ENCODE measurements around the gene BRSK1. TPM values are rescaled to one million over a fixed set of nuclear protein-coding genes. Genes with fewer than 3 reads are reported as not detected.

The BRSK1 gene
- total RNA-seq, 1 donor from 2014 or later = 10.1 TPM

DNA sequence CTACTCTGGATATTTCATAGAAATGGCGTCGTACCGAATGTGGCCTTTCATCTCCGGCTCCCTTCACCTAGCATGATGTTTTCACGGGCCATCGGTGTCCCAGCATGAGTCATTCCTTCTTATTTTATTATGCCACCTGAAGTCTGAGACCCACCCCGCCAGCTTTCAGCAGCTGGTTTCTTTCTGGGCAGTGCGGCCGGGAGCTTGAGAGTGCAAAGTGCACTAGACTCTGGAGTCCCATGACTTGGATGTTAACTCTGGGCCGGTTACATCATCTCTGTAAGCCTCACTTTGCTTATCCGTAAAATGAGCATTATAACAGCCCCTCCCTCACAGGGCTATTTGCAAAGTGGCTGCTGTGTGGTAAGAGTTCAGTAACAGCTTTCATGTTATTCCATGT lies 50.1 kb downstream of the BRSK1 start:
- TF ChIP-seq POLR2AphosphoS5 (IDR thresholded peaks at IDR 0.05; ENCODE audit: insufficient read depth in 1 of 2, low read depth in 1 of 2) = no peak
- no peak for TF ChIP-seq POLR2A (IDR thresholded peaks at IDR 0.05)
- TF ChIP-seq, protein P1, sequence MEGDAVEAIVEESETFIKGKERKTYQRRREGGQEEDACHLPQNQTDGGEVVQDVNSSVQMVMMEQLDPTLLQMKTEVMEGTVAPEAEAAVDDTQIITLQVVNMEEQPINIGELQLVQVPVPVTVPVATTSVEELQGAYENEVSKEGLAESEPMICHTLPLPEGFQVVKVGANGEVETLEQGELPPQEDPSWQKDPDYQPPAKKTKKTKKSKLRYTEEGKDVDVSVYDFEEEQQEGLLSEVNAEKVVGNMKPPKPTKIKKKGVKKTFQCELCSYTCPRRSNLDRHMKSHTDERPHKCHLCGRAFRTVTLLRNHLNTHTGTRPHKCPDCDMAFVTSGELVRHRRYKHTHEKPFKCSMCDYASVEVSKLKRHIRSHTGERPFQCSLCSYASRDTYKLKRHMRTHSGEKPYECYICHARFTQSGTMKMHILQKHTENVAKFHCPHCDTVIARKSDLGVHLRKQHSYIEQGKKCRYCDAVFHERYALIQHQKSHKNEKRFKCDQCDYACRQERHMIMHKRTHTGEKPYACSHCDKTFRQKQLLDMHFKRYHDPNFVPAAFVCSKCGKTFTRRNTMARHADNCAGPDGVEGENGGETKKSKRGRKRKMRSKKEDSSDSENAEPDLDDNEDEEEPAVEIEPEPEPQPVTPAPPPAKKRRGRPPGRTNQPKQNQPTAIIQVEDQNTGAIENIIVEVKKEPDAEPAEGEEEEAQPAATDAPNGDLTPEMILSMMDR (IDR thresholded peaks at IDR 0.05) = no peak
- DNase-seq (ENCODE audit: extremely low spot score in 2 of 2) = no peak
- peaks cover 9% of the 10 kb centered on the region for H3K4me1 ChIP-seq
- H3K27ac ChIP-seq = no peak overlapping the region
- intact Hi-C loops (cut with DNase I) = no loop called here
- H3K9me3 ChIP-seq = no peaks in the 10 kb centered on the region
- H3K4me3 ChIP-seq = no peak overlapping the region
- no peaks in the 10 kb centered on the region for H3K36me3 ChIP-seq
- no peaks in the 10 kb centered on the region for H3K27me3 ChIP-seq

DNA sequence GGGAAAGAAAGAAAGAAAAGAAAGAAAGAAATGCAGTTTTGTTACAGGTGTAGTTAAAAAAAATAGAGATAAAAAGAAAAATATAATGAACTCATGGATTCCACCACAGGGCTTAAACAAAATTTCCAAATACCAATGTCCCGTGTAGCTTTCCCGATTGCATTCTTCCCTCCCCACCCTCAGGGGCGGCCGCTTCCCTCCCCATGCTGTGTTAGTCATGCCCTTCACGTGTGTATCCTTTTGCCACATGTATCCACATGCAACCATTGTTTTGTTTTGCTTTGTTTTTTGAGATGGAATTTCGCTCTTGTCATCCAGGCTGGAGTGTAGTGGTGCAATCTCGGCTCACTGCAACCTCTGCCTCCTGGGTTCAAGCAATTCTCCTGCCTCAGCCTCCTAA lies 52.3 kb downstream of the BRSK1 start:
- no peaks in the 10 kb centered on the region for H3K27me3 ChIP-seq
- TF ChIP-seq POLR2A (IDR thresholded peaks at IDR 0.05) (no peak), POLR2AphosphoS5 (IDR thresholded peaks at IDR 0.05; ENCODE audit: insufficient read depth in 1 of 2, low read depth in 1 of 2) (peak in 1 of 2 donors; percentile 23)
- no peaks in the 10 kb centered on the region for H3K9me3 ChIP-seq
- intact Hi-C loops (cut with DNase I) = no loop called here
- no peaks in the 10 kb centered on the region for H3K36me3 ChIP-seq
- no peak overlapping the region for H3K27ac ChIP-seq
- no peak overlapping the region for H3K4me3 ChIP-seq
- peaks cover 21% of the 10 kb centered on the region for H3K4me1 ChIP-seq
- DNase-seq (ENCODE audit: extremely low spot score in 2 of 2) = no peak

DNA sequence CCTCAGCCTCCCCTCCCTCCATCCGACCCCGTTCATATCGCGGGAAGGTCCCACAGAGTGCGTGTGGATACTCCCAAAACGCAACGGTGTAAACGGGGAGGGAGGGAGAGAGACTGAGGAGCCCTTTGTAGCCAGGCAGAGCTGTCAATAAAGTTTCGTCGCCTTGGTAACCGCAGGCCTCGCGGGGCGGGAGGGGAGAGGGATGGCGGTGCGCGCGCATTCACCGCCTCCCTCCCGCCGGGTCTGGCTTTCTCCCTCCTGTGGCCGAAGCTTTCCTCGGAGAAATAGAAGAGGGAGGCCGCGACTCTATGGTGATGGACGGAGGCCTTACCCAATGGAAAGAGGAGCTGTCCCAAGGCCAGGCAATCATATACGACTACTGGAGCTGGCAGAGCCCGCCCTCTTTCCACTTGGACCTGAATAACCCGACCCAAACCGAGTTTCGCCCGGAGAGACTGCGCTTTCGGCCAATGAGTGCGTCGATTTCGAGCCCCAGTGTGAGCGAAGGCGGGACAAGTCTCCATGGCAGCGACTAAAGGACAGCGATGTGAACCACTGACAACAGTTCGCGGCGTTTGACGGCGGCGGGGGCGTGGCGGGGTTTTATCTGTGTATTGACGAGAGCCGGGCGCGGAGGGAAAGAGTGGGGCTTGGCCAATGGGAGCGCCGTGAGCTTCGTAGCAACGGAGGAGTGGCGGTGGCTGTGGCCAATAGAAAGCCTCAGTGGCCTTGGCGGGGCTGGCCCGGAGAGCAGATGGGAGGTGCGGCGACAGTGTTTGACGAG lies 55.5 kb downstream of the BRSK1 start, which contains the start of gene KMT5C:
KMT5C (plus strand) TSS at position 772 of the 784 bp plus-strand sequence. CDS start 2,061 bp downstream, outside the sequence.
- Histone ChIP-seq H3K36me3 (no peaks in the 10 kb centered on the region), H3K27me3 (no peaks in the 10 kb centered on the region), H3K27ac (peak within 1 kb of the TSS; percentile 93), H3K4me1 (peaks cover 28% of the 10 kb centered on the region), H3K9me3 (no peaks in the 10 kb centered on the region), H3K4me3 (peak within 1 kb of the TSS; percentile 61 to 68)
- TF ChIP-seq, protein P1 (IDR thresholded peaks at IDR 0.05) = peak in 2 of 3 experiments; percentile 9 to 36
- TF ChIP-seq POLR2A (IDR thresholded peaks at IDR 0.05) (peak in 1 of 2 donors; percentile 52), POLR2AphosphoS5 (IDR thresholded peaks at IDR 0.05; ENCODE audit: insufficient read depth in 1 of 2, low read depth in 1 of 2) (peak; percentile 88 to 89)
- DNase-seq (ENCODE audit: extremely low spot score in 2 of 2) = peak; percentile 100
- intact Hi-C loops (cut with DNase I) = no loop called here

DNA sequence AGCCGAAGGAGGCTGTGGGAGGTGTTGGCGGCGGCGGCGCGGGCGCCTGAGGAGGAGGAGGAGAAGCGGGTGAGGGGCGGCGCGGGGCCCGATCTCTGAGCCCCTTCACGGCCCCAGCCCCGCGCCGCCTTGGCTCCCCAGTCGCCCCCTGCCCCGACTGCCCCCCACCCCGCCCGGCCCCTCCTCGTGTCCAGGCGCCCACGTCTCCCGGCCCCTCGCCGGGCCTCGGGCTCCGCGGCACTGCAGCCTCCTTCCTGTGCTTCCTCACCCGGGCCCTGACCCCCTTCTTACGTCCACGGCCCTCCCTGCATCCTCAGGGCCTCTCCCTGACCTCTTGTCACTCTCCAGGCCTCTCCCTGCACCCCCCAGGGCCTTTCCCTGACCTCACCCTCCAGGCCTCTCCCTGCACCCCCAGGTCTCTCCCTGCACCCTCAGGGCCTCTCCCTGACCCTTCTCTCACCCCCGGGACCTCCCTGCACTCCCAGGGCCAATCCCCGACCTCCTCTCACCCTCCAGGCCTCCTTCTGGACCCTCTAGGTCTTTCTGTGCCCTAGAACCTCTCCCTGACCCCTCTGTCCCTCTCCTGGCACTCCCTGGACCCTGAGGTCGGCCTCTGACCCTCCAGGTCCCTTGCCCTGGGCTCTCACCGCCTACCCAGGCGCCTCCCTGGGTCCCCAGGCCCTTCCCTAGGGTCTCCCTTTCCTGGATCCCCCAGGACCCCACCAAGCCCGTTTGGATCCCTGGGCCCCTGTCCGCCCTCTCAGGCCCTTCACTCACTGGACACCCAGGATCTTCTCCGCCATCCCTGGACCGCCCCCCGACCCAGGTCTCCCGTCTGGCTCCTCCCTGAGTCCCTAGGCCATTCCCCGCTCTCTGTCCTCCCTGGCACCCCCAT lies 56.3 kb downstream of the BRSK1 start:
- intact Hi-C loops (cut with DNase I) = loop anchor here (2.0 kb wide), 1 partner anchor 45 kb away; the partner anchor contains the start of genes RPL28 and TMEM238

More for the DNA sequence above, 56.3 kb downstream of the BRSK1 start:
- H3K36me3 ChIP-seq = no peaks in the 10 kb centered on the region
- H3K27me3 ChIP-seq = no peaks in the 10 kb centered on the region
- H3K4me3 ChIP-seq = peak overlapping the region; percentile 61 to 68
- H3K4me1 ChIP-seq = peaks cover 29% of the 10 kb centered on the region
- no peak for DNase-seq (ENCODE audit: extremely low spot score in 2 of 2)
- H3K9me3 ChIP-seq = no peaks in the 10 kb centered on the region
- peak overlapping the region; percentile 84 for H3K27ac ChIP-seq
- TF ChIP-seq, protein P1 (IDR thresholded peaks at IDR 0.05) = no peak
- TF ChIP-seq POLR2AphosphoS5 (IDR thresholded peaks at IDR 0.05; ENCODE audit: insufficient read depth in 1 of 2, low read depth in 1 of 2) = no peak
- peak in 1 of 2 donors; percentile 93 for TF ChIP-seq POLR2A (IDR thresholded peaks at IDR 0.05)

All from vagina (tissue), 2 donors.